Activated T-cell treated with anti-CD3 and anti-CD28 coated beads, Interleukin-2, amount 50 U/mL, for 72 hours (primary cell): ENCODE results near the gene PRAMEF5. TPM values are rescaled to one million over a fixed set of nuclear protein-coding genes. Genes with fewer than 3 reads are reported as not detected.
"Not testable (repeated sequence)": the region's sequence is repeated elsewhere in the genome, so short reads cannot be mapped to it uniquely, and the experiment has no call there.

Source experiments
- ATAC-seq, 2 donors: fragments of 150-1000 bp; cut with Tn5 transposase; replicated peaks in 1 of 2; 2 replicates each; pipeline ENCODE4 v1.10.0; 2021; ENCODE audit warnings: moderate library complexity in 2 of 2, mild to moderate bottlenecking in 1 of 2
- DNase-seq, 2 donors: peaks; one replicate each; pipeline ENCODE4 v3.0.0; 2021 to 2022; ENCODE audit warnings: mixed read lengths in 1 of 2
- H3K27ac Mint-ChIP-seq: one replicate; pipeline ENCODE4 v1.8.0; 2022; ENCODE audit warnings: mild to moderate bottlenecking, moderate library complexity, mixed read lengths
- H3K27me3 Mint-ChIP-seq: one replicate; pipeline ENCODE4 v1.8.0; 2022; ENCODE audit warnings: low read depth, mixed read lengths
- H3K36me3 Mint-ChIP-seq, 2 donors: one replicate each; pipeline ENCODE4 v1.8.0; 2022; ENCODE audit warnings: mixed read lengths in 2 of 2, mild to moderate bottlenecking in 1 of 2; ENCODE audit not compliant: insufficient read depth in 2 of 2
- H3K4me1 Mint-ChIP-seq: one replicate; pipeline ENCODE4 v1.8.0; 2022; ENCODE audit warnings: low read depth, mixed read lengths
- H3K4me3 Mint-ChIP-seq, 2 donors: one replicate each; pipeline ENCODE4 v1.8.0; 2022; ENCODE audit warnings: mild to moderate bottlenecking in 2 of 2, mixed read lengths in 2 of 2, moderate library complexity in 2 of 2
- H3K9me3 Mint-ChIP-seq, 2 donors: one replicate each; pipeline ENCODE4 v1.8.0; 2022; ENCODE audit warnings: mixed read lengths in 2 of 2
- total RNA-seq, 2 donors: library from RNA; stranded (reverse); gene quantifications; one replicate each; pipeline ENCODE4 v1.2.3, GENCODE V29; 2022

Gene PRAMEF5
- total RNA-seq, 2 donors from 2014 or later, result not detected

DNA sequence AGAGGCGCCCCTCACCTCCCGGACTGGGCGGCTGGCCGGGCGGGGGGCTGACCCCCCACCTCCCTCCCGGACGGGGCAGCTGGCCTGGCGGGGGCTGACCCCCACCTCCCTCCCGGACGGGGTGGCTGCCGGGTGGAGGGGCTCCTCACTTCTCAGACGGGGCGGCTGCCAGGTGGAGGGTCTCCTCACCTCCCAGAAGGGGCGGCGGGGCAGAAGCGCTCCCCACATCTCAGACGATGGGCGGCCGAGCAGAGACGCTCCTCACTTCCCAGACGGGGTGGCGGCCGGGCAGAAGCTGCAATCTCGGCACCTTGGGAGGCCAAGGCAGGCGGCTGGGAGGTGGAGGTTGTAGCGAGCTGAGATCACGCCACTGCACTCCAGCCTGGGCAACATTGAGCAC, 44.7 kb downstream of the PRAMEF5 start:
- not testable (repeated sequence) for H3K27ac Mint-ChIP-seq, H3K27me3 Mint-ChIP-seq, H3K4me1 Mint-ChIP-seq

DNA sequence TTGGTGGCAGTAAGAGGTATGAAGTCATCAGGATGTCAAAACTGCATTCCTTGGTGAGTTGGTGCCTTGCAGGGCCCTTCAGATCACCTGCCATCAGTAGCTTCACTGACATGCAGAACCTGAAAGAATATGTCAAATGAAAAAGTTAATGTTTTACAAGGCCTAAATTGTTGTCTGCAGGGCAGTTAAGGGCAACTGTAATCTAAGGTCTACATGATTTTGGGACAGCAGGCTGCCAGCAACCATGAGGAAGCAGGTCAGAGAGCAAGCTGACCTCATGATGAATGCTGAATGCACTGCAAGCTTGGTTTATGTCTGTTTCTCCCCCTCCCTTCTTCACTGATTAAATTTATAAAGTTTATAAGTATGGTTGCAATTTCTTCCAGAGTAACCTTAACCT, 48.2 kb downstream of the PRAMEF5 start:
- not testable (repeated sequence) for H3K9me3 Mint-ChIP-seq, H3K36me3 Mint-ChIP-seq, ATAC-seq, H3K27ac Mint-ChIP-seq, H3K4me1 Mint-ChIP-seq, H3K27me3 Mint-ChIP-seq, H3K4me3 Mint-ChIP-seq, DNase-seq

More for the DNA sequence above, 44.7 kb downstream of the PRAMEF5 start:
- not testable (repeated sequence) for DNase-seq, H3K36me3 Mint-ChIP-seq, H3K4me3 Mint-ChIP-seq, ATAC-seq, H3K9me3 Mint-ChIP-seq

DNA sequence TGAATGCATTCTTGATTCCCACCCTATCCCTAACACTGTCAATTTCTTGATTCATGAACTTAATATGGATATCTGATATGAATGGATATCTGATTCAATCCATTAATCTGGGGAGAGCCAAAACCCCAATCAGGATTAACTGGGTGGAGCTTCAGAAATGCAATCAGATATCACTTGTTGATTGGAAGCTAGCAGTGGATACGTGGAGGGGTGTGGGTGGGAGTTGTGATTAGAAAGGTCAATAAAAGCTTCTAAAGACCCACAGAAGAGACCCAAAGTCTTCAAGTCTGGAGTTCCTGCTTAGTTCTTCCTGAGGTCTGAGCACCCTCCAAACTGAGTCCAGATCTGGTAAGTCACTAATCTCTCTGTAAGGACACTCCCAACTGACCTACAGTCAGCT, 49.2 kb downstream of the PRAMEF5 start, which contains the start of gene PRAMEF33:
TSS of gene PRAMEF33 (plus strand) at position 301 of the 400 bp plus-strand sequence. CDS start 2,416 bp downstream, outside the sequence.
- H3K27ac Mint-ChIP-seq, DNase-seq, H3K9me3 Mint-ChIP-seq, H3K4me1 Mint-ChIP-seq, H3K27me3 Mint-ChIP-seq, H3K4me3 Mint-ChIP-seq, ATAC-seq, H3K36me3 Mint-ChIP-seq: not testable (repeated sequence)

Other genes starting within 250 kb of the PRAMEF5 start
- gene PRAMEF27, start 197.6 kb upstream of the PRAMEF5 start, total RNA-seq, result not detected
- gene HNRNPCL3, start 193.4 kb upstream of the PRAMEF5 start, total RNA-seq, result not detected
- gene PRAMEF25, start 183.4 kb upstream of the PRAMEF5 start, total RNA-seq, result not detected
- not detected for gene HNRNPCL2, start 137.3 kb upstream of the PRAMEF5 start, total RNA-seq
- gene PRAMEF26, start 98.2 kb upstream of the PRAMEF5 start, total RNA-seq, result not detected
- not detected for gene HNRNPCL4, start 88.6 kb upstream of the PRAMEF5 start, total RNA-seq
- gene PRAMEF9, start 82.3 kb upstream of the PRAMEF5 start, total RNA-seq, result not detected
- not detected for gene PRAMEF13, start 52.8 kb upstream of the PRAMEF5 start, total RNA-seq
- gene PRAMEF18, start 28.0 kb upstream of the PRAMEF5 start, total RNA-seq, result not detected
- gene PRAMEF8, start 30.9 kb downstream of the PRAMEF5 start, total RNA-seq, result not detected
- not detected for gene PRAMEF33, start 49.3 kb downstream of the PRAMEF5 start, total RNA-seq
- not detected for gene PRAMEF15, start 61.4 kb downstream of the PRAMEF5 start, total RNA-seq
- gene PRAMEF14, start 92.9 kb downstream of the PRAMEF5 start, total RNA-seq, result not detected
- gene PRAMEF19, start 117.7 kb downstream of the PRAMEF5 start, total RNA-seq, result not detected
- not detected for gene PRAMEF17, start 135.4 kb downstream of the PRAMEF5 start, total RNA-seq
- not detected for gene PRAMEF20, start 156.3 kb downstream of the PRAMEF5 start, total RNA-seq